ENCODE measurements around the gene LPCAT1. TPM values are rescaled to one million over a fixed set of nuclear protein-coding genes. Genes with fewer than 3 reads are reported as not detected.

LPCAT1 gene
- polyA plus RNA-seq, 1 donor = 27.6 TPM

DNA sequence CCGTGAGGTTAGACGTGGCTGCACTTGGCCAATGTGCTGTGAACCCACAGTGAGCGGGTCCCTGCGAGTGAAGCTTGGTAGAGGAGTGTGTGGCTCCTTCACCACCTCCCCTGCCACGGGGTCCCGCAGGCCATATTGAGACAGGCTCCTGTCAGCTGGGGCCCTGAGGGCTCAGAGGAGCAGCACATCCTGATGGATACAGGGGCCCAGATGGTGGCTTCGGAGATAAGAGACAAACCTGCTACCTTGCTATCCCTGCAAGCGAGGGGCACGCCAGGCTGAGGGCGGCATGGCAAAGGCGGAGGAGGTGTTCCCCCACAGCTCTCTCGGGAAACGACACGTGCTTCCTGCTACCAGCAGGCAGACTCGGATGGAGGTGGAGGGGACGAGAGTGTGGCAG lies 111.6 kb downstream of the LPCAT1 start:
- DNase-seq (ENCODE audit: low read depth) = no peak

Other genes with a start within 250 kb of the LPCAT1 start
- not detected for gene TERT, start 228.9 kb downstream of the LPCAT1 start, polyA plus RNA-seq (ENCODE audit: insufficient read length)
- 45.5 TPM for gene CLPTM1L, start 178.9 kb downstream of the LPCAT1 start, polyA plus RNA-seq (ENCODE audit: insufficient read length)
- not detected for gene SLC6A3, start 78.5 kb downstream of the LPCAT1 start, polyA plus RNA-seq (ENCODE audit: insufficient read length)

Measured in forelimb muscle (tissue), 1 donor.